ENCODE data around the gene SNX5. TPM values are rescaled to one million over a fixed set of nuclear protein-coding genes. Genes with fewer than 3 reads are reported as not detected.

The SNX5 gene
- total and polyA plus RNA-seq, 2 of the 13 experiments (the other 11 are each of a cell fraction or from before 2014, with no cell fraction given) = 664 to 1,040 TPM

DNA sequence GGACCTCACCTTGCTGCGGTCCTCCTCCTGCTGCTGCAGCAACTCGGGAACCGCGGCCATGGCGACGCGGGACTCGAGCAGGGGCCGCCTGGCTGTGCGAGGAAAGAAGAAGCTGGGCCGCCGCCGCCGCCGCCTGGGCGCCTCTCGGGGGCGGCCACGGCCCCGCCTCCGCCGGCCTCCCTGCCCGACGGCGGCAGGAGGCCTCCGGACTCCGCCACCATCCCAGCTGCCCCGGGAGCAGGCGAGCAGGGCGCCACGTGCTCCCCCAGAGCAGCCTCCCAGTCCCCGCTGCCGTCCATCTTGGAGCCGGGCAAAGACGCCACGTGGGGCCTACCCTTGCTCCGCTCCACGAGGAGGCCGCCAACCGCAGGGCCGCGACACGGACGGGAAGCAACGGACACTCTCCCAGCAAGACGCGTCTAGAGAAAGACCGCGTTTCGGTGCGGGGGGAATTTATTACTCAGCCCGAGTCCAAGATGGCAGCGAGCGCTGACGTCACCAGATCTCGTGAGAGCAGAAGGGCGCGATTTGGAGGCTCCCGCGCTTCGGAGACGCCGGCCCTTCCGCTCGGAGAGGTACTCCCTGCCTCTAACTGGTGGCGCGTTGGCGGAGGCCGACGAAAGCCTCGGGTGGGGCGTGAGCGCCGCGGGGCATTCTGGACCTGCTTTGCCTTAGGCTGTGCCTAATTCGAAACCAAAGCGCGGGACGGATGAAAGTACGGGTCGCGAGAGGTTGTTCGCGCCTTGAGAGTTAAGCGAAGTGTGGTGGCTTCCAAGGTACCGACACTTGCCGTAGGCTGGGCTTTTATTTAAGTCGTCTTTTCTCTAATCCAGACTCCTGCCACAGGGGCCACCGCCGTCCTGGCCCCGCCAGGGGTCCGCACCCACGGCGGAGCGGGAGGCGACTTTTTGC is at the start of gene SNX5, which contains the start of gene MGME1 (continued):
- TF ChIP-seq, protein P1, sequence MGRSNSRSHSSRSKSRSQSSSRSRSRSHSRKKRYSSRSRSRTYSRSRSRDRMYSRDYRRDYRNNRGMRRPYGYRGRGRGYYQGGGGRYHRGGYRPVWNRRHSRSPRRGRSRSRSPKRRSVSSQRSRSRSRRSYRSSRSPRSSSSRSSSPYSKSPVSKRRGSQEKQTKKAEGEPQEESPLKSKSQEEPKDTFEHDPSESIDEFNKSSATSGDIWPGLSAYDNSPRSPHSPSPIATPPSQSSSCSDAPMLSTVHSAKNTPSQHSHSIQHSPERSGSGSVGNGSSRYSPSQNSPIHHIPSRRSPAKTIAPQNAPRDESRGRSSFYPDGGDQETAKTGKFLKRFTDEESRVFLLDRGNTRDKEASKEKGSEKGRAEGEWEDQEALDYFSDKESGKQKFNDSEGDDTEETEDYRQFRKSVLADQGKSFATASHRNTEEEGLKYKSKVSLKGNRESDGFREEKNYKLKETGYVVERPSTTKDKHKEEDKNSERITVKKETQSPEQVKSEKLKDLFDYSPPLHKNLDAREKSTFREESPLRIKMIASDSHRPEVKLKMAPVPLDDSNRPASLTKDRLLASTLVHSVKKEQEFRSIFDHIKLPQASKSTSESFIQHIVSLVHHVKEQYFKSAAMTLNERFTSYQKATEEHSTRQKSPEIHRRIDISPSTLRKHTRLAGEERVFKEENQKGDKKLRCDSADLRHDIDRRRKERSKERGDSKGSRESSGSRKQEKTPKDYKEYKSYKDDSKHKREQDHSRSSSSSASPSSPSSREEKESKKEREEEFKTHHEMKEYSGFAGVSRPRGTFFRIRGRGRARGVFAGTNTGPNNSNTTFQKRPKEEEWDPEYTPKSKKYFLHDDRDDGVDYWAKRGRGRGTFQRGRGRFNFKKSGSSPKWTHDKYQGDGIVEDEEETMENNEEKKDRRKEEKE (IDR thresholded peaks at IDR 0.05) = no peak
- TF ChIP-seq PRPF4 (IDR thresholded peaks at IDR 0.05; ENCODE audit: low read depth, low read length, poor library complexity, severe bottlenecking) (no peak), ZNF782 (CRISPR knock-in tag; IDR thresholded peaks at IDR 0.05; ENCODE audit: borderline replicate concordance) (peak; percentile 15; the same call in 1 of the 2 replicates), ZSCAN20 (CRISPR knock-in tag; IDR thresholded peaks at IDR 0.05; ENCODE audit: borderline replicate concordance) (peak; percentile 28; the same call in 1 of the 2 replicates), KLF16 (CRISPR knock-in tag; IDR thresholded peaks at IDR 0.05) (peak; percentile 86 to 99; a peak in 3 of 4 replicates), ZSCAN21 (CRISPR knock-in tag; IDR thresholded peaks at IDR 0.05; ENCODE audit: borderline replicate concordance) (peak; percentile 99), RXRA (CRISPR knock-in tag; IDR thresholded peaks at IDR 0.05) (peak; percentile 90), ZMAT3 (CRISPR knock-in tag; conservative IDR thresholded peaks at IDR 0.05) (peak; percentile 99), KDM1A (CRISPR knock-in tag; IDR thresholded peaks at IDR 0.05) (no peak)
- TF ChIP-seq, protein P2, sequence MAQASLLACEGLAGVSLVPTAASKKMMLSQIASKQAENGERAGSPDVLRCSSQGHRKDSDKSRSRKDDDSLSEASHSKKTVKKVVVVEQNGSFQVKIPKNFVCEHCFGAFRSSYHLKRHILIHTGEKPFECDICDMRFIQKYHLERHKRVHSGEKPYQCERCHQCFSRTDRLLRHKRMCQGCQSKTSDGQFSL (CRISPR knock-in tag; IDR thresholded peaks at IDR 0.05) = peak; percentile 87
- TF ChIP-seq, protein P3, sequence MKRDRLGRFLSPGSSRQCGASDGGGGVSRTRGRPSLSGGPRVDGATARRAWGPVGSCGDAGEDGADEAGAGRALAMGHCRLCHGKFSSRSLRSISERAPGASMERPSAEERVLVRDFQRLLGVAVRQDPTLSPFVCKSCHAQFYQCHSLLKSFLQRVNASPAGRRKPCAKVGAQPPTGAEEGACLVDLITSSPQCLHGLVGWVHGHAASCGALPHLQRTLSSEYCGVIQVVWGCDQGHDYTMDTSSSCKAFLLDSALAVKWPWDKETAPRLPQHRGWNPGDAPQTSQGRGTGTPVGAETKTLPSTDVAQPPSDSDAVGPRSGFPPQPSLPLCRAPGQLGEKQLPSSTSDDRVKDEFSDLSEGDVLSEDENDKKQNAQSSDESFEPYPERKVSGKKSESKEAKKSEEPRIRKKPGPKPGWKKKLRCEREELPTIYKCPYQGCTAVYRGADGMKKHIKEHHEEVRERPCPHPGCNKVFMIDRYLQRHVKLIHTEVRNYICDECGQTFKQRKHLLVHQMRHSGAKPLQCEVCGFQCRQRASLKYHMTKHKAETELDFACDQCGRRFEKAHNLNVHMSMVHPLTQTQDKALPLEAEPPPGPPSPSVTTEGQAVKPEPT (CRISPR knock-in tag; IDR thresholded peaks at IDR 0.05; ENCODE audit: low read depth) = peak; percentile 82; the same call in 1 of the 2 replicates
- TF ChIP-seq, protein P4, sequence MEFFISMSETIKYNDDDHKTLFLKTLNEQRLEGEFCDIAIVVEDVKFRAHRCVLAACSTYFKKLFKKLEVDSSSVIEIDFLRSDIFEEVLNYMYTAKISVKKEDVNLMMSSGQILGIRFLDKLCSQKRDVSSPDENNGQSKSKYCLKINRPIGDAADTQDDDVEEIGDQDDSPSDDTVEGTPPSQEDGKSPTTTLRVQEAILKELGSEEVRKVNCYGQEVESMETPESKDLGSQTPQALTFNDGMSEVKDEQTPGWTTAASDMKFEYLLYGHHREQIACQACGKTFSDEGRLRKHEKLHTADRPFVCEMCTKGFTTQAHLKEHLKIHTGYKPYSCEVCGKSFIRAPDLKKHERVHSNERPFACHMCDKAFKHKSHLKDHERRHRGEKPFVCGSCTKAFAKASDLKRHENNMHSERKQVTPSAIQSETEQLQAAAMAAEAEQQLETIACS (CRISPR knock-in tag; IDR thresholded peaks at IDR 0.05) = peak; percentile 59
- TF ChIP-seq, protein P5, sequence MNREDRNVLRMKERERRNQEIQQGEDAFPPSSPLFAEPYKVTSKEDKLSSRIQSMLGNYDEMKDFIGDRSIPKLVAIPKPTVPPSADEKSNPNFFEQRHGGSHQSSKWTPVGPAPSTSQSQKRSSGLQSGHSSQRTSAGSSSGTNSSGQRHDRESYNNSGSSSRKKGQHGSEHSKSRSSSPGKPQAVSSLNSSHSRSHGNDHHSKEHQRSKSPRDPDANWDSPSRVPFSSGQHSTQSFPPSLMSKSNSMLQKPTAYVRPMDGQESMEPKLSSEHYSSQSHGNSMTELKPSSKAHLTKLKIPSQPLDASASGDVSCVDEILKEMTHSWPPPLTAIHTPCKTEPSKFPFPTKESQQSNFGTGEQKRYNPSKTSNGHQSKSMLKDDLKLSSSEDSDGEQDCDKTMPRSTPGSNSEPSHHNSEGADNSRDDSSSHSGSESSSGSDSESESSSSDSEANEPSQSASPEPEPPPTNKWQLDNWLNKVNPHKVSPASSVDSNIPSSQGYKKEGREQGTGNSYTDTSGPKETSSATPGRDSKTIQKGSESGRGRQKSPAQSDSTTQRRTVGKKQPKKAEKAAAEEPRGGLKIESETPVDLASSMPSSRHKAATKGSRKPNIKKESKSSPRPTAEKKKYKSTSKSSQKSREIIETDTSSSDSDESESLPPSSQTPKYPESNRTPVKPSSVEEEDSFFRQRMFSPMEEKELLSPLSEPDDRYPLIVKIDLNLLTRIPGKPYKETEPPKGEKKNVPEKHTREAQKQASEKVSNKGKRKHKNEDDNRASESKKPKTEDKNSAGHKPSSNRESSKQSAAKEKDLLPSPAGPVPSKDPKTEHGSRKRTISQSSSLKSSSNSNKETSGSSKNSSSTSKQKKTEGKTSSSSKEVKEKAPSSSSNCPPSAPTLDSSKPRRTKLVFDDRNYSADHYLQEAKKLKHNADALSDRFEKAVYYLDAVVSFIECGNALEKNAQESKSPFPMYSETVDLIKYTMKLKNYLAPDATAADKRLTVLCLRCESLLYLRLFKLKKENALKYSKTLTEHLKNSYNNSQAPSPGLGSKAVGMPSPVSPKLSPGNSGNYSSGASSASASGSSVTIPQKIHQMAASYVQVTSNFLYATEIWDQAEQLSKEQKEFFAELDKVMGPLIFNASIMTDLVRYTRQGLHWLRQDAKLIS (CRISPR knock-in tag; IDR thresholded peaks at IDR 0.05) = peak; percentile 98
- TF ChIP-seq, protein P6, sequence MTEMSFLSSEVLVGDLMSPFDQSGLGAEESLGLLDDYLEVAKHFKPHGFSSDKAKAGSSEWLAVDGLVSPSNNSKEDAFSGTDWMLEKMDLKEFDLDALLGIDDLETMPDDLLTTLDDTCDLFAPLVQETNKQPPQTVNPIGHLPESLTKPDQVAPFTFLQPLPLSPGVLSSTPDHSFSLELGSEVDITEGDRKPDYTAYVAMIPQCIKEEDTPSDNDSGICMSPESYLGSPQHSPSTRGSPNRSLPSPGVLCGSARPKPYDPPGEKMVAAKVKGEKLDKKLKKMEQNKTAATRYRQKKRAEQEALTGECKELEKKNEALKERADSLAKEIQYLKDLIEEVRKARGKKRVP (CRISPR knock-in tag; IDR thresholded peaks at IDR 0.05) = peak in 1 of 2 experiments; percentile 92; a peak in 2 of 4 replicates
